Anterior cingulate cortex (tissue), 58 donors: ENCODE data around the gene SDC1.

Source experiments
- DNase-seq, 58 donors: peaks; one replicate each; lab custom pipeline; 2025; lab: John Stamatoyannopoulos, UW

Gene SDC1

GRCh38 chr2:20229322-20230113, 4.6 kb upstream of the SDC1 start:
- DNase-seq: no peak

- no peak for DNase-seq
Measured at GRCh38 chr2:20227894-20228505, 3.1 kb upstream of the SDC1 start.

- no peak for DNase-seq
Measured at GRCh38 chr2:20226152-20226545, 1.2 kb upstream of the SDC1 start.

GRCh38 chr2:20225294-20226151, 593 bp upstream of the SDC1 start:
- DNase-seq: peak in 20 of 58 donors; percentile 7 to 52 (median 20)

- DNase-seq: no peak
Measured at GRCh38 chr2:20224164-20224715, 690 bp downstream of the SDC1 start.

GRCh38 chr2:20223407-20224163, 1.3 kb downstream of the SDC1 start:
- peak in 8 of 58 donors; percentile 6 to 33 (median 18) for DNase-seq

- DNase-seq: no peak
Measured at GRCh38 chr2:20222769-20223406, 2.0 kb downstream of the SDC1 start.

GRCh38 chr2:20222014-20222768, 2.7 kb downstream of the SDC1 start:
- DNase-seq: no peak

GRCh38 chr2:20221555-20221973, 3.4 kb downstream of the SDC1 start:
- no peak for DNase-seq

- no peak for DNase-seq
Measured at GRCh38 chr2:20220806-20221554, 4.0 kb downstream of the SDC1 start.

GRCh38 chr2:20219763-20220380, 5.1 kb downstream of the SDC1 start:
- DNase-seq: no peak

- DNase-seq: no peak
Measured at GRCh38 chr2:20218331-20219320, 6.3 kb downstream of the SDC1 start.

- no peak for DNase-seq
Measured at GRCh38 chr2:20217041-20217970, 7.6 kb downstream of the SDC1 start.

- no peak for DNase-seq
Measured at GRCh38 chr2:20216130-20217025, 8.6 kb downstream of the SDC1 start.
